Measurements from ENCODE around the gene POLR3B.

POLR3B gene

GRCh38 chr12:106481246-106481645, 123.7 kb downstream of the POLR3B start:
- H3K27ac ChIP-seq (replicated peaks), result no peak overlapping the region
- H3K4me3 ChIP-seq (replicated peaks; ENCODE audit: insufficient read depth, low read length), result no peak overlapping the region
- H3K27me3 ChIP-seq (ENCODE audit: insufficient read depth, poor library complexity, severe bottlenecking), result no peaks in the 10 kb centered on the region
- TF ChIP-seq POLR2AphosphoS5 (IDR thresholded peaks at IDR 0.05; ENCODE audit: low read depth), result no peak
- DNase-seq (ENCODE audit: low read depth in 1 of 2, low spot score in 1 of 2), result no peak

DNA sequence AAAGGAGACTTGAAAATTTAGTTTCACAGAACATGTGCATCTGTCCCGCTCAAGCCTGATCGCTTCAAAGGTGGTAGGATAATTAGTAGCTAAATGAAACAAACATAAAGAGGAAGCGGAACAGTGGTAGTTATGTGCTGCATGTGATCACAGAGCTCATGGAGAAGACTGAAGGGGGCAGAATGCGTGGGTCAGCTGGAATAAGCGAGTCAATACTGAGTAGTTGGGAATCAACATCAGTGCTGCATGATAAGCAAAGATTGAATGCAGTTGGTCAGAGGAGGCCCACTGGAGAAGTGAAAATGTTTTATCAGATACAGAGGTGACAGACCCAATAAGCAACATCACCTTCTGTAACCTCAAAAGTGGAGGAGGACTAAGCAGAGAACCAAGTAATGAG, 130.1 kb downstream of the POLR3B start:
- TF ChIP-seq POLR2AphosphoS5 (IDR thresholded peaks at IDR 0.05; ENCODE audit: low read depth) (no peak), GABPA (IDR thresholded peaks at IDR 0.05; ENCODE audit: low read depth) (no peak), REST (IDR thresholded peaks at IDR 0.05; ENCODE audit: insufficient replicate concordance, low read depth) (no peak), SPI1 (IDR thresholded peaks at IDR 0.05; ENCODE audit: borderline replicate concordance, low read depth) (no peak)
- TF ChIP-seq, protein P1, sequence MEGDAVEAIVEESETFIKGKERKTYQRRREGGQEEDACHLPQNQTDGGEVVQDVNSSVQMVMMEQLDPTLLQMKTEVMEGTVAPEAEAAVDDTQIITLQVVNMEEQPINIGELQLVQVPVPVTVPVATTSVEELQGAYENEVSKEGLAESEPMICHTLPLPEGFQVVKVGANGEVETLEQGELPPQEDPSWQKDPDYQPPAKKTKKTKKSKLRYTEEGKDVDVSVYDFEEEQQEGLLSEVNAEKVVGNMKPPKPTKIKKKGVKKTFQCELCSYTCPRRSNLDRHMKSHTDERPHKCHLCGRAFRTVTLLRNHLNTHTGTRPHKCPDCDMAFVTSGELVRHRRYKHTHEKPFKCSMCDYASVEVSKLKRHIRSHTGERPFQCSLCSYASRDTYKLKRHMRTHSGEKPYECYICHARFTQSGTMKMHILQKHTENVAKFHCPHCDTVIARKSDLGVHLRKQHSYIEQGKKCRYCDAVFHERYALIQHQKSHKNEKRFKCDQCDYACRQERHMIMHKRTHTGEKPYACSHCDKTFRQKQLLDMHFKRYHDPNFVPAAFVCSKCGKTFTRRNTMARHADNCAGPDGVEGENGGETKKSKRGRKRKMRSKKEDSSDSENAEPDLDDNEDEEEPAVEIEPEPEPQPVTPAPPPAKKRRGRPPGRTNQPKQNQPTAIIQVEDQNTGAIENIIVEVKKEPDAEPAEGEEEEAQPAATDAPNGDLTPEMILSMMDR (IDR thresholded peaks at IDR 0.05; ENCODE audit: insufficient read depth, low read length), result no peak

GRCh38 chr12:106488884-106489283, 131.3 kb downstream of the POLR3B start:
- DNase-seq (ENCODE audit: low read depth in 1 of 2, low spot score in 1 of 2), result no peak
- H3K27me3 ChIP-seq (ENCODE audit: insufficient read depth, poor library complexity, severe bottlenecking), result no peaks in the 10 kb centered on the region
- H3K27ac ChIP-seq (replicated peaks), result no peak overlapping the region
- H3K4me3 ChIP-seq (replicated peaks; ENCODE audit: insufficient read depth, low read length), result no peak overlapping the region
- TF ChIP-seq SPI1 (IDR thresholded peaks at IDR 0.05; ENCODE audit: borderline replicate concordance, low read depth) (no peak), GABPA (IDR thresholded peaks at IDR 0.05; ENCODE audit: low read depth) (no peak), REST (IDR thresholded peaks at IDR 0.05; ENCODE audit: insufficient replicate concordance, low read depth) (no peak), POLR2AphosphoS5 (IDR thresholded peaks at IDR 0.05; ENCODE audit: low read depth) (no peak)
- TF ChIP-seq, protein P1 (IDR thresholded peaks at IDR 0.05; ENCODE audit: insufficient read depth, low read length), result no peak

More for the DNA sequence above, 130.1 kb downstream of the POLR3B start:
- no peak overlapping the region for H3K4me3 ChIP-seq (replicated peaks; ENCODE audit: insufficient read depth, low read length)
- H3K27me3 ChIP-seq (ENCODE audit: insufficient read depth, poor library complexity, severe bottlenecking), result no peaks in the 10 kb centered on the region
- no peak overlapping the region for H3K27ac ChIP-seq (replicated peaks)
- DNase-seq (ENCODE audit: low read depth in 1 of 2, low spot score in 1 of 2), result no peak

- H3K27ac ChIP-seq (replicated peaks), result no peak overlapping the region
- no peak for DNase-seq (ENCODE audit: low read depth in 1 of 2, low spot score in 1 of 2)
- TF ChIP-seq SPI1 (IDR thresholded peaks at IDR 0.05; ENCODE audit: borderline replicate concordance, low read depth) (no peak), GABPA (IDR thresholded peaks at IDR 0.05; ENCODE audit: low read depth) (no peak)
- TF ChIP-seq, protein P1 (IDR thresholded peaks at IDR 0.05; ENCODE audit: insufficient read depth, low read length), result no peak
- no peak overlapping the region for H3K4me3 ChIP-seq (replicated peaks; ENCODE audit: insufficient read depth, low read length)
- H3K27me3 ChIP-seq (ENCODE audit: insufficient read depth, poor library complexity, severe bottlenecking), result no peaks in the 10 kb centered on the region
Observed at GRCh38 chr12:106490264-106490663, 132.7 kb downstream of the POLR3B start.
